SH-SY5Y (cell line): ENCODE data around the gene CAMTA1.
A peak's percentile ranks its signal among the peaks of the same experiment; 100 is the strongest.

ENCODE experiments used
- GATA2 ChIP-seq: IDR thresholded peaks from 2 replicates; pipeline ENCODE4 v1.6.1; 2011; ENCODE audit warnings: mild to moderate bottlenecking, low read depth, low read length
- GATA3 ChIP-seq: IDR thresholded peaks from 2 replicates; pipeline ENCODE4 v1.6.1; 2011; ENCODE audit warnings: low read depth, mild to moderate bottlenecking, low read length, moderate library complexity

CAMTA1 gene

GRCh38 chr1:6923416-6923815, 138.2 kb downstream of the CAMTA1 start:
- TF ChIP-seq GATA2 = no peak
- TF ChIP-seq GATA3 = no peak

GRCh38 chr1:6923955-6924881, 139.0 kb downstream of the CAMTA1 start:
- TF ChIP-seq GATA3 (no peak), GATA2 (no peak)

GRCh38 chr1:6924891-6925290, 139.6 kb downstream of the CAMTA1 start:
- TF ChIP-seq GATA3 = no peak
- no peak for TF ChIP-seq GATA2

- TF ChIP-seq GATA2 (no peak), GATA3 (no peak)
Observed at GRCh38 chr1:6927626-6928025, 142.4 kb downstream of the CAMTA1 start.

- no peak for TF ChIP-seq GATA3
- TF ChIP-seq GATA2 = no peak
Observed at GRCh38 chr1:6928106-6928885, 143.0 kb downstream of the CAMTA1 start.

GRCh38 chr1:6930732-6931300, 145.6 kb downstream of the CAMTA1 start:
- TF ChIP-seq GATA2 (no peak), GATA3 (no peak)

GRCh38 chr1:6935361-6935883, 150.2 kb downstream of the CAMTA1 start:
- no peak for TF ChIP-seq GATA3
- peak; percentile 24; the same call in 1 of the 2 replicates for TF ChIP-seq GATA2

GRCh38 chr1:6935911-6936690, 150.8 kb downstream of the CAMTA1 start:
- TF ChIP-seq GATA3 (no peak), GATA2 (no peak; the same call in none of the 2 replicates)

GRCh38 chr1:6937048-6937447, 151.8 kb downstream of the CAMTA1 start:
- TF ChIP-seq GATA2 (no peak), GATA3 (no peak)

GRCh38 chr1:6939363-6939762, 154.1 kb downstream of the CAMTA1 start:
- TF ChIP-seq GATA2 = no peak
- no peak for TF ChIP-seq GATA3

- TF ChIP-seq GATA2 (no peak), GATA3 (no peak)
Observed at GRCh38 chr1:6941786-6942185, 156.5 kb downstream of the CAMTA1 start.

GRCh38 chr1:6942990-6943389, 157.7 kb downstream of the CAMTA1 start:
- TF ChIP-seq GATA3 (no peak), GATA2 (no peak)

- TF ChIP-seq GATA2 = no peak
- no peak for TF ChIP-seq GATA3
Observed at GRCh38 chr1:6944434-6944833, 159.2 kb downstream of the CAMTA1 start.

- TF ChIP-seq GATA2 (no peak), GATA3 (no peak)
Observed at GRCh38 chr1:6947952-6948351, 162.7 kb downstream of the CAMTA1 start.
